ENCODE results near the gene RHOH.

GRCh38 chr4:40214038-40214437 lies 17.2 kb downstream of the RHOH start:
- no peak for TF ChIP-seq NR3C1 (CRISPR knock-in tag; IDR thresholded peaks at IDR 0.05)
- no peak for TF ChIP-seq IRF2 (CRISPR knock-in tag; IDR thresholded peaks at IDR 0.05)
- TF ChIP-seq FOSL1 (CRISPR knock-in tag; IDR thresholded peaks at IDR 0.05; ENCODE audit: borderline replicate concordance) = no peak
- no peak for TF ChIP-seq EED (CRISPR knock-in tag; IDR thresholded peaks at IDR 0.05)

All from HepG2 (cell line).